Smooth muscle cell (in vitro differentiated cells): ENCODE results near the gene SUSD4. TPM values are rescaled to one million over a fixed set of nuclear protein-coding genes. Genes with fewer than 3 reads are reported as not detected.

Source experiments
- DNase-seq: peaks from one replicate; lab custom pipeline; 2025; ENCODE audit not compliant: unreplicated experiment; lab: John Stamatoyannopoulos, UW
- H2AFZ ChIP-seq: fragments of 200-600 bp; sonication (generic); 2 replicates; pipeline ENCODE4 v1.6.0; 2016; ENCODE audit warnings: antibody characterized with exemption, low read depth, mild to moderate bottlenecking
- H3F3A ChIP-seq: fragments of 200-600 bp; sonication (generic); 2 replicates; pipeline ENCODE4 v1.6.0; 2017; ENCODE audit warnings: antibody characterized with exemption, low read depth
- H3K27ac ChIP-seq: fragments of 200-600 bp; sonication (generic); 2 replicates; pipeline ENCODE4 v1.5.1; 2016; ENCODE audit warnings: low read depth, mild to moderate bottlenecking
- H3K27me3 ChIP-seq: fragments of 200-600 bp; sonication (generic); 2 replicates; pipeline ENCODE4 v1.6.1; 2016; ENCODE audit warnings: low read depth, mild to moderate bottlenecking
- H3K36me3 ChIP-seq: fragments of 200-600 bp; sonication (generic); 2 replicates; pipeline ENCODE4 v1.5.1; 2016; ENCODE audit warnings: low read depth
- H3K4me1 ChIP-seq: fragments of 200-600 bp; sonication (generic); 2 replicates; pipeline ENCODE4 v1.5.1; 2016; ENCODE audit warnings: low read depth
- H3K4me2 ChIP-seq: fragments of 200-600 bp; sonication (generic); 2 replicates; pipeline ENCODE4 v1.6.0; 2016; ENCODE audit warnings: mild to moderate bottlenecking
- H3K4me3 ChIP-seq: fragments of 200-600 bp; sonication (generic); 2 replicates; pipeline ENCODE4 v1.5.1; 2016; ENCODE audit warnings: mild to moderate bottlenecking
- H3K79me2 ChIP-seq: fragments of 200-600 bp; sonication (generic); 2 replicates; pipeline ENCODE4 v1.6.0; 2016; ENCODE audit warnings: low read depth, mild to moderate bottlenecking
- H3K9ac ChIP-seq: fragments of 200-600 bp; sonication (generic); 2 replicates; pipeline ENCODE4 v1.6.0; 2016; ENCODE audit warnings: low read depth
- H3K9me3 ChIP-seq: fragments of 200-600 bp; sonication (generic); replicated peaks from 2 replicates; pipeline ENCODE4 v1.5.1; 2016; ENCODE audit warnings: low read depth
- H4K20me1 ChIP-seq: fragments of 200-600 bp; sonication (generic); 2 replicates; pipeline ENCODE4 v1.6.0; 2016; ENCODE audit warnings: low read depth
- WGBS: methylation state at CpG from one replicate; pipeline ENCODE4 v1.1.7; 2016; ENCODE audit warnings: low lambda C conversion rate; 5-methylcytosine and 5-hydroxymethylcytosine counted together
- polyA plus RNA-seq: library from polyadenylated mRNA; unstranded; fragments of >200 nt; fragmentation: Nextera tagmentation; extraction: Ambion mirVana; gene quantifications from 2 replicates; pipeline ENCODE4 v1.2.1, GENCODE V29; 2016
- total RNA-seq: library from RNA; depleted of rRNA; stranded (reverse); fragments of >200 nt; gene quantifications from 2 replicates; pipeline ENCODE4 v1.2.3, GENCODE V29; 2014
- TF ChIP-seq, protein P1 (sequence below): fragments of 200-600 bp; sonication (generic); IDR thresholded peaks from 2 replicates; pipeline ENCODE4 v1.5.1; 2017; ENCODE audit warnings: borderline replicate concordance, mild to moderate bottlenecking, antibody characterized with exemption; ENCODE audit not compliant: insufficient read depth, poor library complexity, severe bottlenecking

Gene SUSD4
- total and polyA plus RNA-seq, 2 experiments from 2014 or later = 4.5 to 5.1 TPM

DNA sequence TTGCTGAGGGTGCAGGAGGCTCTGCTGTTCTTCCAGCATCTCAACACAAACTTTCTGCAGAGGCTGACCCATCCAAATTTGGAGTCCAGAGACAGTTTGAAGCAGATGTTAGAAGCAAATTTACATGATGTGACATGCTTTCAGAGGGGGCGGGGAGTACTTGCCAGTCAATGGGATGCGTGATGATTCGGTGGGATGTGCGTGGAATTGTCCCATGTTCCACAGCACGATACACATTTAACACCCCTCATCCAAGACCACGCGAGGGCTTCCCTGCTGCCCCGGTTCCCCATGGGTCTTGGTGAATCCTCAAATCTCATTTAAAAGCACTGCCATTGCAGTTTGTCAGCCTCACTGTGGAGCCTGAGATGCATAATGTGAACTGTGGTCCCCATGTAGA is 142.3 kb downstream of the SUSD4 start:
- H3K9ac ChIP-seq = no peak overlapping the region
- TF ChIP-seq, protein P1, sequence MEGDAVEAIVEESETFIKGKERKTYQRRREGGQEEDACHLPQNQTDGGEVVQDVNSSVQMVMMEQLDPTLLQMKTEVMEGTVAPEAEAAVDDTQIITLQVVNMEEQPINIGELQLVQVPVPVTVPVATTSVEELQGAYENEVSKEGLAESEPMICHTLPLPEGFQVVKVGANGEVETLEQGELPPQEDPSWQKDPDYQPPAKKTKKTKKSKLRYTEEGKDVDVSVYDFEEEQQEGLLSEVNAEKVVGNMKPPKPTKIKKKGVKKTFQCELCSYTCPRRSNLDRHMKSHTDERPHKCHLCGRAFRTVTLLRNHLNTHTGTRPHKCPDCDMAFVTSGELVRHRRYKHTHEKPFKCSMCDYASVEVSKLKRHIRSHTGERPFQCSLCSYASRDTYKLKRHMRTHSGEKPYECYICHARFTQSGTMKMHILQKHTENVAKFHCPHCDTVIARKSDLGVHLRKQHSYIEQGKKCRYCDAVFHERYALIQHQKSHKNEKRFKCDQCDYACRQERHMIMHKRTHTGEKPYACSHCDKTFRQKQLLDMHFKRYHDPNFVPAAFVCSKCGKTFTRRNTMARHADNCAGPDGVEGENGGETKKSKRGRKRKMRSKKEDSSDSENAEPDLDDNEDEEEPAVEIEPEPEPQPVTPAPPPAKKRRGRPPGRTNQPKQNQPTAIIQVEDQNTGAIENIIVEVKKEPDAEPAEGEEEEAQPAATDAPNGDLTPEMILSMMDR = no peak

DNA sequence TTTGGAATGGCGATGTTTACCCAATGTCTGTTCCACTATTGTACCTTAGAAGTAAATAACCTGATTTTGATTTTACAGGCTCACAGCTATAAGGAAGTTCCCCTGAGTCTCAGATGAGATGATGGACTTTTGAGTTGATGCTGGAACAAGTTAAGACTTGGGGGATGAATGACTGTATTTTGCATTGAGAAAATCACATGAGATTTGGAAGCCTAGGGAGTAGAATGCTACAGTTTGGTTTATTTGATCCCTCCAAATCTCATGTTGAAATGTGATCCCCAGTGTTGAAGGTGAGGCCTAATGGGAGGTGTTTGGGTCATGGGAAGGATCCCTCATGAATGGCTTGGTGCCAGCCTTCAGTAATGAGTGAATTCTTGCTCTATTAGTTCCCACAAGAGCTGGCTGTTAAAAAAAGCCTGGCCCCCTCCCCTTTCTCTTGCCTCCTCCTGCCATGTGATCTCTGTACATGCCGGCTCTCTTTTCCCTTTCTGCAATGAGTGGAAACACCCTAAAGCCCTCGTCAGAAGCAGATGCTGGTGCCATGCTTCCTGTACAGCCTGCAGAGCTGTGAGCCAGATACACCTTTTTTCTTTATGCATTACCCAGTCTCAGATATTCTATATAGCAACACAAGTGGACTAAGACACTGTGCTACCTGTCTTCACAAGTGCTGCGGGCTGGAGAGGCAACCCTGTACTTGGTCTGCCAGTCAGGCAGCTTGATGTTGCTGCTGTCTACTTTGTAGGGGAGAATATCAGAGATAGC is 143.9 kb downstream of the SUSD4 start:
- Histone ChIP-seq H3K79me2 (no peaks in the 10 kb centered on the region), H3K4me3 (no peak overlapping the region), H2AFZ (no peak overlapping the region), H3K36me3 (no peaks in the 10 kb centered on the region), H3K4me2 (no peak overlapping the region), H3K27ac (no peak overlapping the region), H4K20me1 (no peaks in the 10 kb centered on the region), H3F3A (no peaks in the 10 kb centered on the region), H3K9ac (no peak overlapping the region), H3K9me3 (no peaks in the 10 kb centered on the region), H3K27me3 (no peaks in the 10 kb centered on the region), H3K4me1 (no peaks in the 10 kb centered on the region)
- DNase-seq = no peak
- TF ChIP-seq, protein P1 = no peak
- 97% methylated on average over 4 of the region's 4 CpGs for WGBS

More for the DNA sequence above, 142.3 kb downstream of the SUSD4 start:
- H2AFZ ChIP-seq = no peak overlapping the region
- H3K4me3 ChIP-seq = no peak overlapping the region
- no peaks in the 10 kb centered on the region for H3K79me2 ChIP-seq
- no peak overlapping the region for H3K27ac ChIP-seq
- no peaks in the 10 kb centered on the region for H3K4me1 ChIP-seq
- no peaks in the 10 kb centered on the region for H3K9me3 ChIP-seq
- H3F3A ChIP-seq = no peaks in the 10 kb centered on the region
- H3K27me3 ChIP-seq = no peaks in the 10 kb centered on the region
- H3K4me2 ChIP-seq = no peak overlapping the region
- 97% methylated on average over 8 of the region's 8 CpGs for WGBS
- H4K20me1 ChIP-seq = no peaks in the 10 kb centered on the region
- no peaks in the 10 kb centered on the region for H3K36me3 ChIP-seq
- DNase-seq = no peak

DNA sequence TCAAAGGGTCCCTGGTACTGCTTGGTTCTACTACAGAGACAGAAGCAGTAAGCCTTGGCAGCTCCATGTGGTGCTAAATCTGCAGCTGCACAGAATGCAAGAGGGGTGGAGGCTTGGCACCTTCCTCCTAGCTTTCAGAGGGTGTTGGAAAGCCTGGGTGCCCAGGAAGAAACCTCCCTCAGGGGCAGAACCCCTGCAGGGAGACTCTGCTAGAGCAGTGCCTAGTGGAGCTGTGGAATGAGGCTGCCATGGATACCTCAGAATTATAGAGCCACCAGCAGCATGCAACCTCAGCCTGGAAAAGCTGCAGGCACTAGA is 144.7 kb downstream of the SUSD4 start:
- no peaks in the 10 kb centered on the region for H3K4me1 ChIP-seq
- DNase-seq = no peak

More for the DNA sequence above, 144.7 kb downstream of the SUSD4 start:
- Histone ChIP-seq H3K27me3 (no peaks in the 10 kb centered on the region), H3K79me2 (no peaks in the 10 kb centered on the region), H3K36me3 (no peaks in the 10 kb centered on the region), H3K4me3 (no peak overlapping the region), H3F3A (no peaks in the 10 kb centered on the region), H2AFZ (no peak overlapping the region), H3K9ac (no peak overlapping the region), H4K20me1 (no peaks in the 10 kb centered on the region), H3K27ac (no peak overlapping the region), H3K9me3 (no peaks in the 10 kb centered on the region), H3K4me2 (no peak overlapping the region)
- TF ChIP-seq, protein P1 = no peak
